ENCODE measurements around the gene ATP8B4. TPM values are rescaled to one million over a fixed set of nuclear protein-coding genes. Genes with fewer than 3 reads are reported as not detected.

Gene ATP8B4
- total and polyA plus RNA-seq, 4 donors = 1.9 to 19.7 (median 12.4) TPM

DNA sequence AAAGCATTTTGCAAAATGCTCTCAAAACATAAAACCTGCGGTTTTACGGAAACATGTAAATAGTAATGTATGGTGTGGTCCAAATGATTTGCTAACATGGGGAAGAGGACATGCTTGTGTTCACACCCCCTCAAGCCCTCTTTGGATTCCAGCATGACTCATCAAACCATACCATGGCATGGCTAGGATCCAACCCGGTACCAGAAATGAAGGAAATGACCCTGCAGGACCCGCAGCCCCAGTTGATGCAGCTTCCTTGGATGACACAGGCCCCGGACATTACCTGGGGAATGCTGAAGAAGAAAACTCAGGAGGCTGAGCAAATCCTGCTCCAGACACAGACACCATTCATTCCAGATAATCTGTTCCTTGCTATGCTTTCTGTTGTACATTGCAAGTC lies 275.3 kb downstream of the ATP8B4 start:
- Histone ChIP-seq H3K36me3 (ENCODE audit: control insufficient read depth in 4 of 4, insufficient read depth in 3 of 4, low read depth in 1 of 4, low read length in 3 of 4) (peaks cover 0 to 1% (median 0%) of the 10 kb centered on the region in 4 donors), H3K4me3 (ENCODE audit: low read depth in 1 of 3, low read length in 3 of 3) (no peak overlapping the region), H3K9ac (ENCODE audit: low read depth in 1 of 2, low read length in 2 of 2) (no peak overlapping the region), H3K27me3 (ENCODE audit: control insufficient read depth in 4 of 4, insufficient read depth in 4 of 4, low read length in 3 of 4) (no peaks in the 10 kb centered on the region), H3K9me3 (ENCODE audit: control insufficient read depth in 4 of 4, low read length in 3 of 4) (peaks cover 0 to 7% (median under 1%) of the 10 kb centered on the region in 4 donors), H3K27ac (ENCODE audit: low read depth in 1 of 2, low read length in 2 of 2) (no peak overlapping the region), H3K4me1 (ENCODE audit: control insufficient read depth in 4 of 4, insufficient read depth in 4 of 4, low read length in 3 of 4) (no peaks in the 10 kb centered on the region)
- 94% methylated on average over 5 of the region's 5 CpGs for WGBS
- no peak for DNase-seq (ENCODE audit: low spot score)
- TF ChIP-seq RAD21 (IDR thresholded peaks at IDR 0.05) (no peak), NR2F2 (IDR thresholded peaks at IDR 0.05) (no peak), SP1 (IDR thresholded peaks at IDR 0.05) (no peak), HNF4G (IDR thresholded peaks at IDR 0.05) (no peak), TAF1 (conservative IDR thresholded peaks at IDR 0.05) (no peak), JUND (IDR thresholded peaks at IDR 0.05) (no peak), ATF3 (IDR thresholded peaks at IDR 0.05) (no peak), FOXA2 (IDR thresholded peaks at IDR 0.05) (no peak), FOXA1 (IDR thresholded peaks at IDR 0.05) (no peak), ZBTB33 (IDR thresholded peaks at IDR 0.05) (no peak), GABPA (IDR thresholded peaks at IDR 0.05 in 1 of 2, conservative IDR thresholded peaks at IDR 0.05 in 1 of 2) (no peak), HNF4A (conservative IDR thresholded peaks at IDR 0.05) (no peak), MAX (IDR thresholded peaks at IDR 0.05) (no peak), EGR1 (IDR thresholded peaks at IDR 0.05; ENCODE audit: low read depth in 2 of 2) (no peak)
- TF ChIP-seq, protein P1, sequence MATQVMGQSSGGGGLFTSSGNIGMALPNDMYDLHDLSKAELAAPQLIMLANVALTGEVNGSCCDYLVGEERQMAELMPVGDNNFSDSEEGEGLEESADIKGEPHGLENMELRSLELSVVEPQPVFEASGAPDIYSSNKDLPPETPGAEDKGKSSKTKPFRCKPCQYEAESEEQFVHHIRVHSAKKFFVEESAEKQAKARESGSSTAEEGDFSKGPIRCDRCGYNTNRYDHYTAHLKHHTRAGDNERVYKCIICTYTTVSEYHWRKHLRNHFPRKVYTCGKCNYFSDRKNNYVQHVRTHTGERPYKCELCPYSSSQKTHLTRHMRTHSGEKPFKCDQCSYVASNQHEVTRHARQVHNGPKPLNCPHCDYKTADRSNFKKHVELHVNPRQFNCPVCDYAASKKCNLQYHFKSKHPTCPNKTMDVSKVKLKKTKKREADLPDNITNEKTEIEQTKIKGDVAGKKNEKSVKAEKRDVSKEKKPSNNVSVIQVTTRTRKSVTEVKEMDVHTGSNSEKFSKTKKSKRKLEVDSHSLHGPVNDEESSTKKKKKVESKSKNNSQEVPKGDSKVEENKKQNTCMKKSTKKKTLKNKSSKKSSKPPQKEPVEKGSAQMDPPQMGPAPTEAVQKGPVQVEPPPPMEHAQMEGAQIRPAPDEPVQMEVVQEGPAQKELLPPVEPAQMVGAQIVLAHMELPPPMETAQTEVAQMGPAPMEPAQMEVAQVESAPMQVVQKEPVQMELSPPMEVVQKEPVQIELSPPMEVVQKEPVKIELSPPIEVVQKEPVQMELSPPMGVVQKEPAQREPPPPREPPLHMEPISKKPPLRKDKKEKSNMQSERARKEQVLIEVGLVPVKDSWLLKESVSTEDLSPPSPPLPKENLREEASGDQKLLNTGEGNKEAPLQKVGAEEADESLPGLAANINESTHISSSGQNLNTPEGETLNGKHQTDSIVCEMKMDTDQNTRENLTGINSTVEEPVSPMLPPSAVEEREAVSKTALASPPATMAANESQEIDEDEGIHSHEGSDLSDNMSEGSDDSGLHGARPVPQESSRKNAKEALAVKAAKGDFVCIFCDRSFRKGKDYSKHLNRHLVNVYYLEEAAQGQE (IDR thresholded peaks at IDR 0.05) = no peak

- DNase-seq (ENCODE audit: low spot score) = no peak
- H3K9me3 ChIP-seq (ENCODE audit: control insufficient read depth in 4 of 4, low read length in 3 of 4) = peaks cover 0 to 7% (median under 1%) of the 10 kb centered on the region in 4 donors
- H3K4me1 ChIP-seq (ENCODE audit: control insufficient read depth in 4 of 4, insufficient read depth in 4 of 4, low read length in 3 of 4) = no peaks in the 10 kb centered on the region
- no peaks in the 10 kb centered on the region for H3K27me3 ChIP-seq (ENCODE audit: control insufficient read depth in 4 of 4, insufficient read depth in 4 of 4, low read length in 3 of 4)
- no peak for TF ChIP-seq TAF1 (conservative IDR thresholded peaks at IDR 0.05)
- TF ChIP-seq SP1 (IDR thresholded peaks at IDR 0.05) = no peak
- TF ChIP-seq RXRA (IDR thresholded peaks at IDR 0.05) = no peak
- no peak for TF ChIP-seq GABPA (IDR thresholded peaks at IDR 0.05 in 1 of 2, conservative IDR thresholded peaks at IDR 0.05 in 1 of 2)
- no peak for TF ChIP-seq EGR1 (IDR thresholded peaks at IDR 0.05; ENCODE audit: low read depth in 2 of 2)
- no peak for TF ChIP-seq JUND (IDR thresholded peaks at IDR 0.05)
- TF ChIP-seq ZBTB33 (IDR thresholded peaks at IDR 0.05) = no peak
- no peak for TF ChIP-seq RAD21 (IDR thresholded peaks at IDR 0.05)
- TF ChIP-seq ATF3 (IDR thresholded peaks at IDR 0.05) = no peak
- TF ChIP-seq HNF4A (conservative IDR thresholded peaks at IDR 0.05) = no peak
- TF ChIP-seq FOXA1 (IDR thresholded peaks at IDR 0.05) = no peak
- no peak overlapping the region for H3K4me3 ChIP-seq (ENCODE audit: low read depth in 1 of 3, low read length in 3 of 3)
- WGBS = 68% methylated on average over 4 of the region's 4 CpGs
- peaks cover 0 to 1% (median 0%) of the 10 kb centered on the region in 4 donors for H3K36me3 ChIP-seq (ENCODE audit: control insufficient read depth in 4 of 4, insufficient read depth in 3 of 4, low read depth in 1 of 4, low read length in 3 of 4)
- no peak overlapping the region for H3K9ac ChIP-seq (ENCODE audit: low read depth in 1 of 2, low read length in 2 of 2)
- H3K27ac ChIP-seq (ENCODE audit: low read depth in 1 of 2, low read length in 2 of 2) = no peak overlapping the region
Measured at GRCh38 chr15:49842031-49842730, 276.9 kb downstream of the ATP8B4 start.

All from liver (tissue), 9 donors.